Lower lobe of right lung (tissue), 2 donors: ENCODE measurements around the gene MACROD2. TPM values are rescaled to one million over a fixed set of nuclear protein-coding genes. Genes with fewer than 3 reads are reported as not detected.

Experiments used
- ATAC-seq, 2 donors: fragments of 200-7000 bp; cut with Tn5 transposase; one replicate each; pipeline ENCODE4 v1.9.1; 2020 to 2022; ENCODE audit warnings: mild to moderate bottlenecking in 2 of 2, moderate library complexity in 2 of 2
- DNase-seq: peaks from one replicate; pipeline ENCODE4 v3.0.0-alpha.2; 2020
- H3K27ac ChIP-seq: fragments of 200-600 bp; one replicate; pipeline ENCODE4 v1.8.0; 2022
- H3K27me3 ChIP-seq: fragments of 200-600 bp; one replicate; pipeline ENCODE4 v1.8.0; 2022; ENCODE audit warnings: low read depth
- H3K36me3 ChIP-seq: fragments of 200-600 bp; one replicate; pipeline ENCODE4 v1.8.0; 2022; ENCODE audit warnings: mild to moderate bottlenecking
- H3K4me1 ChIP-seq: fragments of 200-600 bp; one replicate; pipeline ENCODE4 v1.8.0; 2022
- H3K4me3 ChIP-seq: fragments of 200-600 bp; one replicate; pipeline ENCODE4 v1.8.0; 2022; ENCODE audit warnings: mild to moderate bottlenecking
- H3K9me3 ChIP-seq: fragments of 200-600 bp; one replicate; pipeline ENCODE4 v1.8.0; 2022
- CTCF ChIP-seq: fragments of 200-600 bp; IDR thresholded peaks from one replicate; pipeline ENCODE4 v1.8.0; 2022; ENCODE audit warnings: antibody characterized with exemption, mild to moderate bottlenecking
- intact Hi-C: fragments of 100-400 bp; cut with DNase I; formaldehyde crosslinking; loops from one replicate; pipeline ENCODE4 v1.11.0; 2022
- total RNA-seq: library from RNA; stranded (reverse); fragmentation: NEBNext Ultra II Directional; extraction: Animal tissue kit (Norgen Biotek cat#: 25700); gene quantifications from one replicate; pipeline ENCODE4 v1.2.1, GENCODE V29; 2021
- donor health status: DM: no; HTN: yes; CAD: no; lungs with severe emphysema.

MACROD2 gene
- total RNA-seq, 1 donor from 2014 or later = 73.0 TPM

DNA sequence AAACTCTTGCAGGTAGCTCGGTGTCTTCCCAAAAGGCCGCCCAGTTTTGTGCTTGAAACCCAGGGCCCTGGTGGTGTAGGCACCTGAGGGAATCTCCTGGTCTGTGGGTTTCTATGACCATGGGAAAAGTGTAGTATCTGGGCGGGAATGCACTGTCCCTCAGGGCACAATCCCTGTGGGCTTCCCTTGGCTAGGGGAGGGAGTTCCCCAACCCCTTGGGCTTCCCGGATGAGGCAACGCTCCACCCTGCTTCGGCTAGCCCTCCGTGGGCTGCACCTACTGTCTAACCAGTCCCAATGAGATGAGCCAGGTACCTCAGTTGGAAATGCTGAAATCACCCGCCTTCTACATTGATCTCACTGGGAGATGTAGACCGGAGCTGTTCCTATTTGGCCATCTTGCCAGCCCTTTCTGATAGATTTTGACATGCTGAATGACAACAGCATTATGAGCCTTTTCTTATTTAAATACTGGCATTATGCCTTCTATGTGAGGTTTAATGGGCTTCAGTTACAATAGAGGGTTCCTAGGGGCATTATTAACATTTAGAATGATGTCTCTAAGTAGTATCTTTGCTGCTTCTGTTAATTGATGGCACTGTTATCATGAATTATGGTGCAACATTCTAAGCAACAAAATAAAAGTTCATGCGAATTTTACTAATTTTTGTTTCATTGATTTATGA, 475.8 kb downstream of the MACROD2 start:
- Histone ChIP-seq H3K4me1 (no peaks in the 10 kb centered on the region), H3K9me3 (no peaks in the 10 kb centered on the region), H3K27ac (no peak overlapping the region), H3K36me3 (no peaks in the 10 kb centered on the region), H3K4me3 (no peak overlapping the region), H3K27me3 (no peaks in the 10 kb centered on the region)
- no peak for TF ChIP-seq CTCF
- no peak for DNase-seq
- no peak for ATAC-seq
- intact Hi-C loops = no loop called here

DNA sequence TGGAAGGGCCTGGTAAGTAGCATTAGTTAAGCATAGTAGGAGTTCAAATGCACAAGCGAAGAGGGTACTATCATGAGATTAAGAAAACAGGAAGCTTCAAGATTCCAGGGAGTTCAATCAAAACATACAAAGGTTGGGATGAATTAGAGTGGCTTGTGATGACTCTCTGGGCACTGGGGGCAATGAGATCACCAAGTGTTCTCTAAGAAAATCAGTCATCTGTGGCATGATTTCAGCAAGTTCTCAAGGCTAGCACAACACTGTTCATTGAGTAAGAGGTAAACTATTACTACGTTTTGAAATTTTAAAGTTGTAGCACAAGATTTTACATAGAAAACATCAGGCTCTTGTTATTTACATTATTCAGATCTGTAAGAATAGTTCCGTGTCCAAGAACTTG, 481.8 kb downstream of the MACROD2 start:
- H3K27me3 ChIP-seq = no peaks in the 10 kb centered on the region
- no peaks in the 10 kb centered on the region for H3K4me1 ChIP-seq
- H3K9me3 ChIP-seq = no peaks in the 10 kb centered on the region
- no peaks in the 10 kb centered on the region for H3K36me3 ChIP-seq
- DNase-seq (no peak), ATAC-seq (no peak)
- intact Hi-C loops = no loop called here
- H3K4me3 ChIP-seq = no peak overlapping the region
- H3K27ac ChIP-seq = no peak overlapping the region
- TF ChIP-seq CTCF = no peak

- H3K36me3 ChIP-seq = no peaks in the 10 kb centered on the region
- DNase-seq (no peak), ATAC-seq (no peak)
- TF ChIP-seq CTCF = no peak
- H3K4me1 ChIP-seq = no peaks in the 10 kb centered on the region
- H3K27ac ChIP-seq = no peak overlapping the region
- intact Hi-C loops = no loop called here
- H3K4me3 ChIP-seq = no peak overlapping the region
- H3K27me3 ChIP-seq = no peaks in the 10 kb centered on the region
- H3K9me3 ChIP-seq = no peaks in the 10 kb centered on the region
These were observed 482.8 kb downstream of the MACROD2 start for GRCh38 chr20:14478126-14478525.

DNA sequence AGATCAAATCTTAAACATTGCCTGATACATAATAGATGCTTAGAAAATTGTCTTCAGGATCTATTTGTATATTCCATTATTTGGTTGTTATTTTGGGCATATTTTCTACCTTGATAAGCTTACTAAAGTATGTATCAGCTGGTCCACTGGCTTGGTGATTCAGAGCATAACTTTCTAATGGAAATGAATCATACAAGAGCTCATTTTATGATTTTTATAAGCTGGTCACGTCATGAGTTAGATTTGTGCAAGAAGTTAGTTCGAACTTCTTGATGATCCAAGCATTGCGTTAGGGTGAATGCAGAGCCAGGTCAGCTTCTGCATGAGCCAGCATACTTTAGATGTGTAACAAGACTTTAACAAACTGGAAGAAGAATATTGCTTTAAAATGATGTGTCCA, 486.5 kb downstream of the MACROD2 start:
- no peaks in the 10 kb centered on the region for H3K4me1 ChIP-seq
- no peak for ATAC-seq
- H3K27me3 ChIP-seq = no peaks in the 10 kb centered on the region
- no peak overlapping the region for H3K4me3 ChIP-seq
- no peak overlapping the region for H3K27ac ChIP-seq
- H3K36me3 ChIP-seq = no peaks in the 10 kb centered on the region
- H3K9me3 ChIP-seq = no peaks in the 10 kb centered on the region
- TF ChIP-seq CTCF = no peak
- intact Hi-C loops = no loop called here
- no peak for DNase-seq

GRCh38 chr20:14488212-14488611, 492.9 kb downstream of the MACROD2 start:
- no peaks in the 10 kb centered on the region for H3K27me3 ChIP-seq
- DNase-seq = no peak
- intact Hi-C loops = no loop called here
- no peaks in the 10 kb centered on the region for H3K9me3 ChIP-seq
- no peak overlapping the region for H3K4me3 ChIP-seq
- H3K4me1 ChIP-seq = no peaks in the 10 kb centered on the region
- no peak for ATAC-seq
- no peaks in the 10 kb centered on the region for H3K36me3 ChIP-seq
- H3K27ac ChIP-seq = no peak overlapping the region
- no peak for TF ChIP-seq CTCF
